Measurements from ENCODE around the gene HS1BP3. TPM values are rescaled to one million over a fixed set of nuclear protein-coding genes. Genes with fewer than 3 reads are reported as not detected.

Gene HS1BP3
- total RNA-seq, 1 donor from 2014 or later, result 19.6 TPM

GRCh38 chr2:20664071-20664390 is 13.1 kb upstream of the HS1BP3 start:
- H3K4me3 Mint-ChIP-seq, result peak overlapping the region; percentile 24
- no peaks in the 10 kb centered on the region for H3K36me3 Mint-ChIP-seq (ENCODE audit: low read depth)
- no peak for DNase-seq (ENCODE audit: low read depth, low spot score)
- TF ChIP-seq, protein P1, sequence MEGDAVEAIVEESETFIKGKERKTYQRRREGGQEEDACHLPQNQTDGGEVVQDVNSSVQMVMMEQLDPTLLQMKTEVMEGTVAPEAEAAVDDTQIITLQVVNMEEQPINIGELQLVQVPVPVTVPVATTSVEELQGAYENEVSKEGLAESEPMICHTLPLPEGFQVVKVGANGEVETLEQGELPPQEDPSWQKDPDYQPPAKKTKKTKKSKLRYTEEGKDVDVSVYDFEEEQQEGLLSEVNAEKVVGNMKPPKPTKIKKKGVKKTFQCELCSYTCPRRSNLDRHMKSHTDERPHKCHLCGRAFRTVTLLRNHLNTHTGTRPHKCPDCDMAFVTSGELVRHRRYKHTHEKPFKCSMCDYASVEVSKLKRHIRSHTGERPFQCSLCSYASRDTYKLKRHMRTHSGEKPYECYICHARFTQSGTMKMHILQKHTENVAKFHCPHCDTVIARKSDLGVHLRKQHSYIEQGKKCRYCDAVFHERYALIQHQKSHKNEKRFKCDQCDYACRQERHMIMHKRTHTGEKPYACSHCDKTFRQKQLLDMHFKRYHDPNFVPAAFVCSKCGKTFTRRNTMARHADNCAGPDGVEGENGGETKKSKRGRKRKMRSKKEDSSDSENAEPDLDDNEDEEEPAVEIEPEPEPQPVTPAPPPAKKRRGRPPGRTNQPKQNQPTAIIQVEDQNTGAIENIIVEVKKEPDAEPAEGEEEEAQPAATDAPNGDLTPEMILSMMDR (conservative IDR thresholded peaks at IDR 0.05), result no peak
- H3K4me1 Mint-ChIP-seq, result peaks cover 4% of the 10 kb centered on the region
- no peaks in the 10 kb centered on the region for H3K9me3 Mint-ChIP-seq
- H3K27me3 Mint-ChIP-seq (ENCODE audit: low read depth), result peaks cover 96% of the 10 kb centered on the region
- H3K27ac Mint-ChIP-seq (ENCODE audit: unreplicated experiment), result no peak overlapping the region

DNA sequence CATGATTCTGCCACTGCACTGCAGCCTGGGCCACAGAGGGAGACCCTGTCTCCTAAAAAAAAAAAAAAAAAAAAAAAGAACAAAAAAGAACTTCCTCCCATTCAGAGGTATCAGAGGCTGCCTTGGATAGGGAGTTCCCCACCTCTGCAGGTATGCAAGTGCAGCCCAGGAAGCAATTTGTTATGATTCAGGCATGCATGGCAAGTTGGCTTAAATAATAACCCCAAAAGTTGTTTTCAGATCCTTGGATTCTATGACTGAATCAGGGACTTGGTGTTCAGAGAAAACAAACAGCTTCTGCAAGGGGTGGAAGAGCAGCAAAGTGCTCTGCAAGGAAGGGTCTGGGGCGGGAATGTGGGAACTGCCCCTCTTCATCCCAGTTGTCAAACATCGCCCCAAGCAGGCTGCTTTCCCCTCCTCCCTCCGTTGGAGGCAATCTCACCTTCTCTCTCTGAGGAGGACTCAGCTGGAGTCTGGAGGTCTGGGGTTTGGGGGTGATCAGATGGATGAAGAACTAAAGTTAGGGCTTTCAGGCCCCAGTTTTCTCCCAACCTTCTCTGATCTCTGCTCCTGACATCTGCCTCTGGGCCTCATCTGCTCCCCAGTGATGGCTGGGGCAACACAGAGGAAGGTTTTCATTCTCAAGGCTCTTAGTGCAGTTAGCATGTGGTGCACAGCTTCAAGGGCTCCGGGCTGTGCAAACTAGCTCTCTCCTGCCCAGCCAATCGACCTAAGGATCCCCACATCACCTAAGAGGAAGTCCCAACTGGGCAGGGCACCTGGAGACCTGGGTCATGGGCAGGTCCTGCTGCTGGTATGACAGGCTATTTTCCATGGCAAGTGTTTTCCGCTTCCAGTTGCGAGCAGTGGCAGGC is 12.5 kb upstream of the HS1BP3 start:
- H3K36me3 Mint-ChIP-seq (ENCODE audit: low read depth), result no peaks in the 10 kb centered on the region
- H3K9me3 Mint-ChIP-seq, result no peaks in the 10 kb centered on the region
- no peak overlapping the region for H3K4me3 Mint-ChIP-seq
- H3K4me1 Mint-ChIP-seq, result peaks cover 4% of the 10 kb centered on the region
- TF ChIP-seq, protein P1 (conservative IDR thresholded peaks at IDR 0.05), result no peak
- H3K27me3 Mint-ChIP-seq (ENCODE audit: low read depth), result peaks cover 95% of the 10 kb centered on the region
- no peak overlapping the region for H3K27ac Mint-ChIP-seq (ENCODE audit: unreplicated experiment)
- DNase-seq (ENCODE audit: low read depth, low spot score), result no peak

GRCh38 chr2:20662308-20662937 is 11.5 kb upstream of the HS1BP3 start:
- Mint-ChIP-seq H3K27me3 (ENCODE audit: low read depth) (peaks cover 91% of the 10 kb centered on the region), H3K36me3 (ENCODE audit: low read depth) (no peaks in the 10 kb centered on the region)
- TF ChIP-seq, protein P1 (conservative IDR thresholded peaks at IDR 0.05), result no peak

GRCh38 chr2:20661421-20662307 is 10.8 kb upstream of the HS1BP3 start:
- Mint-ChIP-seq H3K9me3 (no peaks in the 10 kb centered on the region), H3K27me3 (ENCODE audit: low read depth) (peaks cover 95% of the 10 kb centered on the region)
- peak; percentile 66 for DNase-seq (ENCODE audit: low read depth, low spot score)

More at GRCh38 chr2:20662308-20662937, 11.5 kb upstream of the HS1BP3 start:
- H3K27ac Mint-ChIP-seq (ENCODE audit: unreplicated experiment), result no peak overlapping the region
- H3K4me1 Mint-ChIP-seq, result peaks cover 4% of the 10 kb centered on the region
- H3K4me3 Mint-ChIP-seq, result no peak overlapping the region
- no peaks in the 10 kb centered on the region for H3K9me3 Mint-ChIP-seq
- DNase-seq (ENCODE audit: low read depth, low spot score), result no peak

More at GRCh38 chr2:20661421-20662307, 10.8 kb upstream of the HS1BP3 start:
- Mint-ChIP-seq H3K36me3 (ENCODE audit: low read depth) (no peaks in the 10 kb centered on the region), H3K4me1 (peaks cover 4% of the 10 kb centered on the region), H3K27ac (ENCODE audit: unreplicated experiment) (no peak overlapping the region), H3K4me3 (no peak overlapping the region)
- TF ChIP-seq, protein P1 (conservative IDR thresholded peaks at IDR 0.05), result peak; percentile 98

Measured in neural crest cell (in vitro differentiated cells).